HG02642 (cell line): ENCODE measurements around the gene KCTD5.
"Not testable (repeated sequence)": the region's sequence is repeated elsewhere in the genome, so short reads cannot be mapped to it uniquely, and the experiment has no call there.

Experiments
- ATAC-seq: cut with Tn5 transposase; IDR thresholded peaks from one replicate; pipeline ENCODE4 v1.9.1; 2021; ENCODE audit warnings: mild to moderate bottlenecking; ENCODE audit not compliant: unreplicated experiment, poor library complexity

The KCTD5 gene

DNA sequence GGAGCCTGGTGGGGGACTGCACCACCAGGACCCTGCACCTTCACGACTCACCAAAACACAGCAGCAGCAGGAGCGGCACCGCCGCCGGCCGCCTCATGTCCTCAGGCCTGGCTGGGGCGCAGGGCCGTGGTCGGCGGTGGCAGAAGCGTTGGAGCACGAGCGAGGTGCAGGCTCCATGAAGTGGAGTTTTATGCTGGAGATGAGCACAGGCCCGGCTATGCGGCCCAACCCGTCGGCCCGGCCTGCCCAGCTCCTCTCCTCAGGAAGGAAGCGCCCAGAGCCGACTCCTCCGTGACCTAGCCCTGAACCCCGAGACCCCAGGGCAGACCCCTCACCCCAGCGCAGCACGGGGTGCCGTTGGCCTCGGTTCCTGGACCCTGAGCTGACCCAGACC is 37.7 kb downstream of the KCTD5 start, which contains the start of gene PRSS27:
TSS of gene PRSS27 (minus strand) at position 161 of the 394 bp plus-strand sequence. CDS start at position 97, 64 bp downstream.
- no peak for ATAC-seq

DNA sequence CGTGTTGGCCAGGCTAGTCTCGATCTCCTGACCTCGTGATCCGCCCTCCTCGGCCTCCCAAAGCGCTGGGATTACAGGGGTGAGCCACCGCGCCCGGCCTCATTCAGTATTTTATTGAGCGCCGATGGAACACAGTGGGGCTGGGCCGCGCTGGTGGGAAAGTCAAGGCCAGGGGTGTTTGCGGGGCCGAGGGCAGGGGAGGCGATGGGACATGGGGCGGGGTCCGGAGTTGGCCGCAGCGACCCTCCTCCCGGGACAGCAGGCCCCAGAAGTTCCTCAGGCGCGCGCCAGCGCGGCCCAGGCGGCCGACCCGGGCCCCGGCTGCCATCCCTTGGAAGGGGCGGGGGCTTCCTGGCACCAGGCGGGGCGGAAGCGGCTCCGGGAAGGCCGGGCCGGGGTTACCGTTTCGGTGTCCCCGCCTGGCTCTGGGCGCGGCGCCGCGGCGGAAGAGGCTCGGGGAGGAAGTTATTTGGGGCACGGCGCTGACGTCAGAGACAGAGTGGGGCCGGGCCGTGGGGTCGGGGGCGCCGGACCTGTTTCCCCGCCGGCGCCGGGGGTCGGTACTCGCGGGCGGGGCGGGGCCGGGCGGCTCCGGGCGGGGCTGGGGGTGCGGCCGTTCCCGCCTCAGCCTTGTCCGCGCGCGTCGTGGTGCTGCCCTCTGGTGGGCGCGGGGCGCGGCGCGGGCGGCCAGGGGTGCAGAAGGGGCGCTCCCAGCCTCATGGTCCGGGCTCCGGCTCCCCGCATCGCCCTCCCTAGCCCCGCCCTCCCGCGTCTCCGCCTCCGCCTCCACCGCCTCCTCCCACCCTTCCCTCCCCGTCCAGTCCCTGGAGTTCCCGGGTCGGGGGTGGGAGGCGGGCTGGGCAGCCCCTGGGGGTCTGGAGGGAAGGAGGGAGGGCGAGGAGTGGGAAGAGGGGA is 38.7 kb downstream of the KCTD5 start:
- ATAC-seq = peak; percentile 85

DNA sequence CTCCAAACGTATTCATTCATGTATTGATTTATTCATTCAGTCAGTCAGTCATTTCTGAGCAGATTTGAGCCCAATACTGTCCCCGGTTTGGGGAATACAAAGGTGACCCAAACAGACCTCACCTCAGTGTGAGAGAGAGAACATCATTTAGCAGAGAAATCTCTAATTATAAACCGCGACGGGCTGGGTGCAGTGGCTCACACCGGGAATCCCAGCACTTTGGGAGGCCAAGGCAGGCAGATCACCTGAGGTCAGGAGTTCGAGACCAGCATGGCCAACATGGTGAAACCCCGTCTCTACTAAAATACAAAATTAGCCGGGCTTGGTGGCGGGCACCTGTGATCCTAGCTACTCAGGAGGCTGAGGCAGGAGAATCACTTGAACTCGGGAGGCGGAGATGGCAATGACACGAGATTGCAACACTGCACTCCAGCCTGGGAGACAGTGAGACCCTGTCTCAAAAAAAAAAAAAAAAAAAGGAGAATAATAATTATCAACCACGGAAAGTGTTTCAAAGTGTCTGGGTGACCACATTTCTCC is 39.4 kb downstream of the KCTD5 start:
- not testable (repeated sequence) for ATAC-seq

DNA sequence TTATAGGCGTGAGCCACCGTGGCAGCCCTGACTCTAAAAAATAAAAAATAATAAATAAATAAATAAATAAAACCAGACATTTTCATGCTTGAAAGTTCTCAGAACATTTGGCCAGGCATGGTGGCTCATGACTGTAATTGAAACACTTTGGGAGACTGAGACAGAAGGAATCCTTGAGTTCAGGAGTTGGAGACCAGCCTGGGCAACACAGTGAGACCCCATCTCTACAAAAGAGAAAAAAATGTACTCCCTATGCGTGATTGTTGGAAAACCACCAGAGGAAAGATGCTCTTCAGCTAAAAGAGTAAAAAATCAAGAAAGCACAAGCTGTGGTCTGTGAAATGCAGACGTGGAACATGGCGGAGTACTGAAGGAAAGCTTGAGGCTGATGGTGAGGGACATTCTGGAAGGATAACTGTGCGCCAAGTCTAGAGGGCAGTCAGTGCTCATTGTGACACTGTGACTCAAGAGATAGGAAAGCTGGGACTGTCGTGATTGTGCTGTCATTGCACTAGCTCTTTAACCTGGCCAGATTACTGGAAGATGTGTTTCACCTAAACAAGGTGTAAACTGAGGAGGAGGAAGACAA is 41.9 kb downstream of the KCTD5 start:
- ATAC-seq = no peak

DNA sequence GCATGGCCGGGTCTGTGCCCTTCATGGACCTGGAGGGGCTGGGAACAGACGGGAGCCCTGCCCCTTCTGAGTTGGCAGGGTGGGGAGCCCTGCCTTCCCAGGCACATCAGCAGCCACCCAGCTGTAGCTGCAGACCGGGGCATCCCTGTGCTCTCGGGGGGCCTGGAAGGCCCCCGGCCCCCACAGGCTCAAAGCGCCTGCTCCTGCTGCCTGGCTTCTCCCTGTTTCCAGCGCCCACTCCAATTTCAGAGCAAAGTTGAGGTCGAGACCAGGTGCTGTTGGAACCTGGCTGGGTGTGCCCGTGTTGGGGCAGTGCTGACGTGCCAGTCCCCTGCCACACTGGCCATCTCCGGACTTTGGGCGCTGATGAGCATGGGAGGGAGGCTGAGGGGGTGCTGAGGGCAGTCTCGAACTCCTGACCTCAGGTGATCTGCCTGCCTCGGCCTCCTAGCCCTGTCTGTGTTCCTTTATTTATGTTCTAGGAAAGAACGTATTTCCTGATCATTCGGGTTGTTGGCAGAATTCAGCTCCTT is 42.6 kb downstream of the KCTD5 start:
- no peak for ATAC-seq

DNA sequence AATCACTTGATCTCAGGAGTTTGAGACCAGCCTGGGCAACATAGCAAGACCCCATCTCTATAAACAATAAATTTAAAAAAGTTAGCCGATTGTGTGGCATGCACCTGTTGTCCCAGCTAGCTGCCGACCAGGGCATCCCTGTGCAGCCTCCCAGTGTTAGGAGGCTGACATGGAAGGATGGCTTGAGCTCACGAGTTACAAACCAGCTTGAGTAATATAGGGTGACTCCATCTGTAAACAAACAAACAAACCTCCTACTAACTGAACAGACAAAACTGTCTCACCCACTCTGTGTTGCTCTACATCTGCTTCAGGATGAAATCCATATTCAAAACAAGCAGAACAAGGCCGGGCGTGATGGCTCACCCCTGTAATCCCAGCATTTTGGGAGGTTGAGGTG is 44.6 kb downstream of the KCTD5 start:
- ATAC-seq = no peak

DNA sequence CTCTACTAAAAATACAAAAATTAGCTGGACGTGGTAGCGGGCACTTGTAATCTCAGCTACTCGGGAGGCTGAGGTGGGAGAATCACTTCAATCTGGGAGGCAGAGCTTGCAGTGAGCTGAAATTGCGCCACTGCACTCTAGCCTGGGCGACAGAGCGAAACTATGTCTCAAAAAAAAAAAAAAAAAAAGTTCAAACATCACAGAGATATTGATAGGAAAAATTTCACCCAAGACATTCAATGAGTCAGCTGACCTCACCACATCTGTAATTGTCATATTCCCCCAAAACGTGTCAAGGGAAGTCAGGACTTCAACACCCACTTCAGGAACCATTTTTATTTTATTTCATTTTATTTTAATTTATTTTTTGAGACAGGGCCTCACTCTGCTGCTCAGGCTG is 45.7 kb downstream of the KCTD5 start:
- no peak for ATAC-seq

DNA sequence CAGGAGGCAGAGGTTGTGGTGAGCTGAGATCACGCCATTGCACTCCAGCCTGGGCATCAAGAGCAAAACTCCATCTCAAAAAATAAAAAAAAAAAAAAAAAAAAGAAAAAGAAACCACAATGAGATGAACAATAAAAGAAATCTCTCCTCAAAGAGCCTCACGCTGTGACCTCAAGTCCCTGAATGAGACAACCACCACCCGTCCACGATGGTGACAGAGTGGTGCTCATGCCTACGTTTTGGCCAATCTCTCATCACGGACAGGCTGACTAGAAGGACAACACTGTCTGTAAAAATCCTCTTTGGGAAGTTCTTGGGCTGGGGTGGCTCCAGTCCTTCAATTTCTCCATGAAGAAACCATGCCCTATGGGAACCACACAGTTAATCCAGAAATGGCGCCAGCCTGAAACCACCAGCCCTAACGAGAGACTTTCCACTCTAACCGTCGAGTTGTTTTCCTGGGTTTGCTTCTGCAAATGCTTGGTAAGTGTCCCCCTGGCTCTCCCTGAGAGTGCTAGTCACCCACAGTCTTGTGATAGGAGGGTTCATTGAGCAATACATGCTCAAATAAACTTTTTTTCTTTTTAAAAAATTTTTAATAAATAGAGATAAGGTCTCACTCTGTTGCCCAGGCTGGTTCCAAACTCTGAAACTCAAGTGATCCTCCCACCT is 52.7 kb downstream of the KCTD5 start:
- no peak for ATAC-seq

DNA sequence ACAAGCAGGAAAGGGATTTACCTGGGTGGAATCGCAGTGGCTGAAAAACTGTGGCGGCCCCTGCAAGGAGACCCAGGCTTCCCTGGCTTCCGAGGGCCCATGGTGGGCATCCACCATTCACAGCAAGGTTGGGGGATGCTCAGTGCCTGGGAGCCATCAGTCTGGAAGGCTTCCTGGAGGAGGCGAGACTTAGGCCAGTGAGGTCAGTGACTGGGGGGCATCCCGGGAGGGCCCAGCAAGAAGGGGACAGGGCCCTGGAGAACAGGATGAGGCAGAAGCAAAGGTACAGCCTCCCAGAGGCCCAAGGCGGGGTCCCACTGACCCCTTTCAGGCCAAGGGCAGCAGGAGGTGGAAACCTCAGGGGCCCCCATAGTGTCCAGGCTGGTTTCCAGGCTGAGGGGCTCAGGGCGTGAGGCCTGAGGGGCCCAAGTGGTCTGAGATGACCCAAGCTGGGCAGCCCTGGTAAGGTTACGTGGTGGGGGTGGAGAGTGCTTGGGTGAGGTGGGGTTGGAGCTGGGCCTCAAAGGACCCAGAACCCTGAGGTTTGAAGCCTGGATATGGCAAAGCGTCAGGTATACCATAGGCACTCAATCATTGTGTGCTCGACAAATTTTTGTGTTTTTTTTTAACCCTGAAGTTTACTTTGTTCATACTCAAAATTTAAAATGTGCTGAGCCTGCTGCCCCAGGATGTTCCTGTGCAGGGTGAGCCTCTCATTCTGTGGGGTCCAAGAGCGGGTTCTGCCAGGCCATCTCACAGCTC is 54.3 kb downstream of the KCTD5 start:
- ATAC-seq = no peak

DNA sequence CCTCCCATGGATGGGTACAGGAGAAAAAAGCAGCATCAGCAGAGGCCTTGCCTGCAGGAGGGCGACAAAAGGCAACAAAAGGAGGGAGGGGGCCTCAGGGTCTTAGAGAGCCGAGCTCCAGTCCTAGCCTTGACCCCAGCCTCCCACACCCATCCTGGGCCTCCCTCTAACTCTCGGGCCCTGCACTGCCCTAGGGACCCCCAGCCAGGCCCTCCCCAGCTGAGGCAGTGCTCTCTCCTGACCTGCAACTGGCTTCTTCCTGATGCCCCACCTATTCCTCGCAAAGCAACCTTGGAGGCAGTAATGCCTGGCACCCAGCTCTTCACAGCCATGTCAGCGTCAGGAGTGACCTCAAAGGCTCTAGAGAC is 54.9 kb downstream of the KCTD5 start:
- no peak for ATAC-seq

DNA sequence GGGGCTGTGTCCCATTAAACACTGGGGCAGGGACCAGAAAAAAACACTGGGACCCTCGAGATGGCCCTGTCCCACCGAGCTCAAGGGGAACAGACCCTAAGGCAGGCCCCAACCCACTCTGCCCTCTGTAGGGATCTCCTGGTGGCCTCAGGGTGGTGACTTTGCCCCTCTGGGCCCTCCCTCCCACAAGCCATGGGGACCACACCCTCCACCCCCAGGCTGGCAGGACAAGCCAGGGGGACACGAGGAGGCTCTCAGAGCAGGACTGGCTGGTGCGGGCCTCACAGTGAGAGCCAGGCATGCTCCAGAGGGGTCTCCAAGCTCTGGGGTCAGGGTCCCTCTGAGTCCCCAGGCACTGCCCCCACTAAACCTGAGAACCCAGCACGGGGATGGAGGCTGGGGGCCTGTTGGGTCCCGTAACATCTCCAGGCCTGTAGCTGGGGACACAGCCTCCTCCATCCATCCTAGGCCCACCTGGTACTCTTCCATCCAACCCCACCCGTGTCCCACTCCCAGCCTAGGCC is 55.6 kb downstream of the KCTD5 start:
- no peak for ATAC-seq

DNA sequence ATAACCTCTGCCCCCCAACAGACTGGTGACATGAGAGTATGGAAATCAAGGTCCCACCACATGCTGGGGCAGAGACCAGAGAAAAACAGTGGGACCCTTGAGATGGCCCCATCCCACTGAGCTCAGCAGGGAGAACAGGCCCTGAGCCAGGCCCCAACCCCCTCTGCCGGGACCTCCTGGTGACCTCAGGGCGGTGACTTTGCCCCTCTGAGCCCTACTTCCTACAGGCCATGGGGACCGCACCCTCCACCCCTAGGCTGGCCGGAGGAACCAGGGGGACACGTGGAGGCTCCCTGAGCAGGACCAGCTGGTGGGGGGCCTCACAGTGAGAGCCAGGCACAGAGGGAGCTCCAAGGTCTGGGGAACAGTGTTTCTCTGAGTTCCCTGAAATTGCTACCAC is 56.3 kb downstream of the KCTD5 start:
- no peak for ATAC-seq

DNA sequence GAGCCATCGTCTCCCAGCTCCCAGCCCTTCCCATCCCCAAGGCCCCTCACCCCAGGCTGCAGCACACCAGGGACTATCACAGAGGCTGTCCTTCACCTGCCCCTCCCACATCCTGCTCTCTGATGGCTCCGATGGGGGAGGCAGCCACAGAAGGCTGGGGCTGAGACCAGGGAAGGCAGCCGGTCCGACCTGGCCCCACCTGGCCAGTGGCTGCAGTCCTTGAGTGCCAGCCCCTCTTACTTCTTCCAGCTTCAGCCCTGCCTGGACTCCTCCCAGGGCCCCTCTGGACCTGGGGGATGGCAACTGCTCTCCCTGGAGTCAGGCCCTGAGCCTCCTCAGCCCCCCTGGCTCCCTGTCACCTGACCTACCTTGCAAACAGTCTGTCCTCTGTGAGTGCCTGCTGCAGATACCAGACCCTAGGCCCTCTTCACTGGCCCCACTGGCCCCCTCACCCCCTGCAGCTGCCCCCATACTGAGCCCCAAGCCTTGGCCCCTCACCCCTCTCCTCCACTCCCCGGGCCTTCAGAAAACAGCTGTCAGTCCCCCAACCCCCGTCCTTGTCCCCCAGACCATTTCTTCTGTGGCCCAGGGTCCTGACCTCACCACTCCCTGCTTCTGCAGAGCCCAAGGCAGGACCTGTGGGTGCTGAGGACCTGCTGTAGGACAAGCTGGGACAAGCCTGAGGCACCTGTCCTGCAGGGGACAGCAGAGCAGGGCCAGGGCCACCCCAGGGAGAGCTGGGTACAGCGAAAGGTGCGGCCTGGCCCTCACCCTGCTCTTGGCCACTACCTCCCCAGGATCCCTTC is 57.5 kb downstream of the KCTD5 start:
- no peak for ATAC-seq

DNA sequence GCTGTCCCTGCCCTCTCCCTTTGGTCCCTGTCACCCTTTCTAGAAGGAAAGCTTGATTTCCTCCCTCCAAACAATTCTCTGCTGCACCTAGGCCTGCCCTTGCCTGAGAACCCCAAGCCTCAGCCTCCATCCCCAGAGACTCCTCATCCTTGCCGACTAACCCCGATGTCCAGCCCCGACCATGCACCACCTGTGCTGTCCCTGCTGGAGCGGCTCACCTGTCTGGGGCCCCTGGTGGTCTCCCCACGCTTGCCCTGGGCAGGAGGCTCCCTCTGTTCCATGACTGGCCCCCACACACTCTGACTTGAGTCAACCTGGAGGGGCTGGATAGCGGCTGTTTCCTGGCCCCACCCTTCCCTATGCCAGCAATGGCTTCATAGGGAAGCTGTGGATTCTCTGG is 58.2 kb downstream of the KCTD5 start:
- ATAC-seq = no peak

DNA sequence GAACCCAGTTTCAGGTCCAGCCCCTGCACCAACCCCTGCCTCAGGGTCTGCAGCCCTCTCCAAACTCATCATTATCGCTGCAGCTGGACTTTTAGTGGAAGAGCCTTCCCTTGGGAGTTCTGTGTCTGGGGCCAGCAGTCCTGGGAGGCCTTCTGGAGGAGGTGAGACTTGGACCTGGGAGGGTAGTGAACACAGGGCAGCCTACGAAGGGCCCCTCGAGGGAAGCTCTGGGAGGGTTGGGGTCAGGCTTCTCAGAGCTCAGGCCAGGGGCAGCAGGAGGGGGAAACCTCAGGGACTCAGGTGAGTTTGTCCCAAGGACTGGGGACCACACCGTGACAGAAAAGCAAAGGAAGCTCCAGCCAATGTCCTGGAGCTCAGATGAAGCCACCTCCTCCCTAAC is 58.8 kb downstream of the KCTD5 start:
- ATAC-seq = no peak

DNA sequence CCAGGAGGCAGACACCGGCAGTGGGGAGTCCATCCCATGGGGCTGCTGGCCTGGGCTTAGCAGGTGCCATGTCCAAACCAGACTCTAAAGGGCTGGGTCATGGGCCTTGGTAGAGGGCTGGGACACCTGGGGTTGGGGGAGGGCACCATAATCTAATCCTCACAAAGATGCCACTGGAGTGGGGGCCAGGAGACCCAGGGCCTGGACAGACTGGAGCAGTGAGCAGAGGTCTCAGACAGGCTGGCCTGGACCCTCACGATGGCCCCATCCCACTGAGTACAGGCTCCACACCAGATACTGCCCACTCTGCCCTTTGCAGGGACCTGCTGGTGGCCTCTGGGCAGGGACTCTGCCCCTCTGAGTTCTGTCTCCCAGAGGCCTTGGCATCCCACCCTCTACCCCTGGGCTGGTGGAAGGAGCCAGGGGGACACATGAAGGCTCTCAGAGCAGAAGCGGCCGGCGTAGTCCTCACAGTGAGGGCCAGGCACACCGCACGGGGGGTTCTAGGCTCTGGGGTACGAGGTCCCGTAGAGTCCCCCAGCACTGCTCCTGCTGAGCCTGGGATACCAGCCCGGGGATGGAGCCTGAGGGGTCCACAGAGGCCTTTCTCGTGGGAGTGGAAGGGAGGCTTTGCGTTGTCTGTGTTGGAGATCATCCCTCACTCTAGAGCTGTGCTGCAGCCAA is 60.1 kb downstream of the KCTD5 start:
- ATAC-seq = no peak

DNA sequence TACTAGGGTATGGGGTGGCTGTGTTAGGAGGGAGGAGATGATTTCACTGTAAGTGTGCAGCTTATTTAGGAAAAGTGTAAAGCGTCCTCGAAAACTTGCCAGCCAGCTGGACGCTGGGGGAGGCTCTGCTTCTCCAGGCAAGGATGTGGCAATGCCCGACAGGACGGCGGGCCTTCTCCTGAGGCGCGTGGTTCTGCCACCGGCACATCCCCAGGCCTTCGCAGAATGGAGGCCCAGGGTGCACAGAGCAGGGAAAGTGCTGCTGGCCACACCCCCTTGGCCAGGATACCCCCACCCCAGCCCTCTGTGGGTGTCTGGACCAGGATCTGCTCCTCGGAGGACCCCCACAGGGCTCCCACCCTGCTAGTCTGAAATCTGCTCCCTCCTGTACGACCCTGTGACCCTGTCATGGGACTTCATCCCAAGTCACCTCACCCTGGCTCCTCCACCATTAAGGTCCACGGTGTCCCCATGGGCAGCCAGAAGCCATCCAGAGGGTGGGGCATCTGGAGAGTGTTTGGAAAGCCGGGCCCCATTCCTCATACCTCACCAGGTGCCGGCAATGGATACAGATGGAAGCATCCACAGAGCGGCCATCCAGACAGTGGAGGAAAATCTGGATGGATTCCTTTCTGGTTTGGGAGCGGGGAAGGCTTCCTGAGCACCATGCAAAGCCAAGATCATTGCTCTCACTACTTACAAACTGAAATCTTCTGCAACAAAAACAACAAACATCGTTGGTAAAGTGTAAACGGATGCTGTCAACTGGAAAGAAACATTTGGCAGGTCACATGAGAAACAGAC is 60.9 kb downstream of the KCTD5 start:
- no peak for ATAC-seq

DNA sequence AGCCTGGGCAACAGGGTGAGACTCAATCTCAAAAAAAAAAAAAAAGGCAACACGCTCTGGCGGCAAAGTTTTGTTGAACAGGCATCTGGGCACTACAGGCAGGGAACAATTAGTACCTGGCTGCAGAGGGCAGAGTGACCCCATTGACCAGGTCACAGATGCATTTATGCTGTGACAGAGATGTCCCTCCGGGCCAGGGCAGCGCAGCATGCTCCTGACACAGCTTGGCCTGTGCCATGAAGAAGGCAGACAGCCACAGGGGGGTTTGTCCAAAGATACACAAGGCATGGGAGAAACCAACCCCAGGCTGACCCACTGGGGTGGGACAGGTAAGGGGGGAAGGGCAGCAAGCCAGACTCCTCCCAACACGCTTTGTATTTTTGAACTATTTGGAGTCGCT is 62.4 kb downstream of the KCTD5 start:
- ATAC-seq = no peak
